SK-N-DZ (cell line): ENCODE data around the gene TYSND1.
"Not testable (repeated sequence)": the region's sequence is repeated elsewhere in the genome, so short reads cannot be mapped to it uniquely, and the experiment has no call there.

Experiments
- DNase-seq: peaks from one replicate; pipeline ENCODE4 v3.0.0-alpha.2; 2015; ENCODE audit warnings: low spot score

TYSND1 gene

GRCh38 chr10:70164163-70164562 lies 17.7 kb upstream of the TYSND1 start:
- DNase-seq: no peak

- DNase-seq: no peak
Measured at GRCh38 chr10:70163448-70163847, 16.9 kb upstream of the TYSND1 start.

GRCh38 chr10:70162892-70163201 lies 16.3 kb upstream of the TYSND1 start:
- DNase-seq: no peak

GRCh38 chr10:70162151-70162891 lies 15.8 kb upstream of the TYSND1 start:
- no peak for DNase-seq

GRCh38 chr10:70160798-70161197 lies 14.3 kb upstream of the TYSND1 start:
- no peak for DNase-seq

- DNase-seq: not testable (repeated sequence)
Measured at GRCh38 chr10:70159366-70159765, 12.9 kb upstream of the TYSND1 start.

GRCh38 chr10:70158113-70158512 lies 11.6 kb upstream of the TYSND1 start:
- no peak for DNase-seq

GRCh38 chr10:70155255-70155838 lies 8.8 kb upstream of the TYSND1 start:
- no peak for DNase-seq

- DNase-seq: no peak
Measured at GRCh38 chr10:70148516-70148915, 2.0 kb upstream of the TYSND1 start.

- DNase-seq: no peak
Measured at GRCh38 chr10:70147259-70147625, 742 bp upstream of the TYSND1 start.

GRCh38 chr10:70145666-70146488 lies 623 bp downstream of the TYSND1 start:
- DNase-seq: peak; percentile 76

- no peak for DNase-seq
Measured at GRCh38 chr10:70145166-70145665, 1.3 kb downstream of the TYSND1 start.

GRCh38 chr10:70144372-70145110 lies 2.0 kb downstream of the TYSND1 start:
- DNase-seq: no peak

GRCh38 chr10:70142555-70142954 lies 3.9 kb downstream of the TYSND1 start:
- no peak for DNase-seq

GRCh38 chr10:70140297-70140696 lies 6.2 kb downstream of the TYSND1 start:
- no peak for DNase-seq

GRCh38 chr10:70139997-70140250 lies 6.6 kb downstream of the TYSND1 start:
- no peak for DNase-seq

- DNase-seq: no peak
Measured at GRCh38 chr10:70139151-70139996, 7.1 kb downstream of the TYSND1 start.

GRCh38 chr10:70137927-70138883 lies 8.3 kb downstream of the TYSND1 start:
- DNase-seq: no peak

- DNase-seq: no peak
Measured at GRCh38 chr10:70137135-70137534, 9.4 kb downstream of the TYSND1 start.

- DNase-seq: no peak
Measured at GRCh38 chr10:70135684-70136083, 10.8 kb downstream of the TYSND1 start.
